ENCODE results near the gene OCA2.

DNA sequence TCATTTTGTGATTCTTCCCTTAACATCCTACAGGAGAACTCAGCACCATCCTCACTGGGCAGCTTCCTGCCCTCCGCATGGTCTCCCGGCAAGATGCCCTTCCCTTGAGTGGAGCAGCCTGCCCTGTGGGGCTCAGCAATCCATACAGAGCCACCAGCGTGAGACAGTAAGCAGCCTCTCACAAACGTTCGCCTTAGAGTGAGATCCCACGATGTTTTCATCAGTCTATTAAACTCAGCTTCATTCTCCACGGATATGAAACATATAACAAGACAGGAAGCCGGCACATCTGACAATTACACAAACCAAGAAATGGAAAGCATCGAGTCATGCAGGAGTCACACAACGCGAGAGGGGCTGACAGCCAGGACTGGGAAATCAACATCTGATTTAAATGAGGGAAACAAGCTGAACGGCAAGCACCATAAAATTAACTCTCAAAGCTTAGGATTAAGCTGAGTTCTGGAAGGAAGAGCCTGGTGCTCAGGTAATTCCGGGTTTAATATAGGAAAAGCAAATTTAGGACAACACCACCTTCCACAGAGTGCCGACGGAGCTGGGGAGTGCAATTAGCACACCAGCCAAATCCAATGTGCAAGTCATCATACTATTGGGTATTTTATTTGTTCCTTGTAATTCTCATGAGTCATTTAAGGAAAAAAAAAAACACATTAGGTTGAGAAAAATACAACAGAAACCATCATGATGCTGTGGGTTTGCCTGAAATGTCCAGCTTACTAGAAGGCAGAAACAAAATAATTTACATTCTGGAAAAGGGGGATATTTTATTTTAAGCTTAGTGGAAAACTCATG lies 272.0 kb downstream of the OCA2 start:
- TF ChIP-seq, protein P1, sequence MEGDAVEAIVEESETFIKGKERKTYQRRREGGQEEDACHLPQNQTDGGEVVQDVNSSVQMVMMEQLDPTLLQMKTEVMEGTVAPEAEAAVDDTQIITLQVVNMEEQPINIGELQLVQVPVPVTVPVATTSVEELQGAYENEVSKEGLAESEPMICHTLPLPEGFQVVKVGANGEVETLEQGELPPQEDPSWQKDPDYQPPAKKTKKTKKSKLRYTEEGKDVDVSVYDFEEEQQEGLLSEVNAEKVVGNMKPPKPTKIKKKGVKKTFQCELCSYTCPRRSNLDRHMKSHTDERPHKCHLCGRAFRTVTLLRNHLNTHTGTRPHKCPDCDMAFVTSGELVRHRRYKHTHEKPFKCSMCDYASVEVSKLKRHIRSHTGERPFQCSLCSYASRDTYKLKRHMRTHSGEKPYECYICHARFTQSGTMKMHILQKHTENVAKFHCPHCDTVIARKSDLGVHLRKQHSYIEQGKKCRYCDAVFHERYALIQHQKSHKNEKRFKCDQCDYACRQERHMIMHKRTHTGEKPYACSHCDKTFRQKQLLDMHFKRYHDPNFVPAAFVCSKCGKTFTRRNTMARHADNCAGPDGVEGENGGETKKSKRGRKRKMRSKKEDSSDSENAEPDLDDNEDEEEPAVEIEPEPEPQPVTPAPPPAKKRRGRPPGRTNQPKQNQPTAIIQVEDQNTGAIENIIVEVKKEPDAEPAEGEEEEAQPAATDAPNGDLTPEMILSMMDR (IDR thresholded peaks at IDR 0.05): no peak
- TF ChIP-seq POLR2A (IDR thresholded peaks at IDR 0.05): no peak
